Uterus (tissue), 2 donors: ENCODE data around the gene MIAT.
"Not testable (repeated sequence)": the region's sequence is repeated elsewhere in the genome, so short reads cannot be mapped to it uniquely, and the experiment has no call there.

Source experiments
- CTCF ChIP-seq, 4 experiments: fragments of 200-600 bp in 2 of 4; fragments of 450-650 bp in 2 of 4; sonication (generic) in 2 of 4; IDR thresholded peaks; one replicate each; pipeline ENCODE4 v1.5.1; 2016 to 2019; ENCODE audit warnings: antibody characterized with exemption in 4 of 4, mild to moderate bottlenecking in 2 of 4, moderate library complexity in 1 of 4
- POLR2A ChIP-seq, 2 donors: fragments of 450-650 bp; IDR thresholded peaks; one replicate each; pipeline ENCODE4 v1.6.1; 2016; ENCODE audit warnings: antibody characterized with exemption in 2 of 2, mild to moderate bottlenecking in 1 of 2, moderate library complexity in 1 of 2

GRCh38 chr22:26705379-26705778, 48.0 kb downstream of the MIAT start:
- TF ChIP-seq CTCF, POLR2A (IDR thresholded peaks at IDR 0.05): not testable (repeated sequence)
